WTC11 (cell line): ENCODE data around the gene IL2RG. TPM values are rescaled to one million over a fixed set of nuclear protein-coding genes. Genes with fewer than 3 reads are reported as not detected.

Source experiments
- ATAC-seq: fragments of 200-7000 bp; cut with Tn5 transposase; 2 replicates; pipeline ENCODE4 v1.10.0; 2021; ENCODE audit warnings: mild to moderate bottlenecking, moderate library complexity
- CTCF ChIA-PET: fragments of 300-600 bp; sonication (Branson Sonifier 250); formaldehyde crosslinking; loops from one replicate; lab custom pipeline; 2021; ENCODE audit warnings: antibody characterized with exemption; lab: Charles Lee
- POLR2A ChIA-PET: fragments of 350-600 bp; sonication (Branson Sonifier 250); formaldehyde crosslinking; loops from one replicate; lab custom pipeline; 2021; ENCODE audit warnings: antibody characterized with exemption; lab: Charles Lee
- DNase-seq: peaks from one replicate; pipeline ENCODE4 v3.0.0; 2021; ENCODE audit warnings: low spot score
- H3K27ac Mint-ChIP-seq: 2 replicates; pipeline ENCODE4 v1.8.0; 2021; ENCODE audit warnings: mixed read lengths
- H3K27me3 Mint-ChIP-seq: 2 replicates; pipeline ENCODE4 v1.8.0; 2021; ENCODE audit warnings: low read depth, mild to moderate bottlenecking, moderate library complexity, mixed read lengths
- H3K36me3 Mint-ChIP-seq: 2 replicates; pipeline ENCODE4 v1.8.0; 2021; ENCODE audit warnings: mixed read lengths
- H3K4me1 Mint-ChIP-seq: 2 replicates; pipeline ENCODE4 v1.8.0; 2022; ENCODE audit warnings: mixed read lengths
- H3K4me3 Mint-ChIP-seq: 2 replicates; pipeline ENCODE4 v1.8.0; 2021; ENCODE audit warnings: mild to moderate bottlenecking, moderate library complexity, mixed read lengths
- H3K9me3 Mint-ChIP-seq: 2 replicates; pipeline ENCODE4 v1.8.0; 2021; ENCODE audit warnings: mixed read lengths
- GRHL2 ChIP-seq: fragments of 250-450 bp; sonication (Bioruptor Pico); IDR thresholded peaks from 2 replicates; pipeline ENCODE4 v1.8.0; 2022; ENCODE audit warnings: mild to moderate bottlenecking, moderate library complexity; ENCODE audit not compliant: insufficient replicate concordance, severe bottlenecking
- GTF2I ChIP-seq: fragments of 250-450 bp; sonication (Bioruptor Pico); conservative IDR thresholded peaks from 2 replicates; pipeline ENCODE4 v1.4.0; 2021; ENCODE audit warnings: mild to moderate bottlenecking
- MXD4 ChIP-seq: fragments of 250-450 bp; sonication (Bioruptor Pico); IDR thresholded peaks from 2 replicates; pipeline ENCODE4 v1.8.0; 2021; ENCODE audit warnings: mild to moderate bottlenecking, moderate library complexity, borderline replicate concordance
- OVOL2 ChIP-seq: fragments of 250-450 bp; sonication (Bioruptor Pico); IDR thresholded peaks from 2 replicates; pipeline ENCODE4 v1.9.0; 2021; ENCODE audit warnings: mild to moderate bottlenecking, borderline replicate concordance
- SMAD3 ChIP-seq: sonication (generic); formaldehyde crosslinking; IDR thresholded peaks from 2 replicates; pipeline ENCODE4 v1.8.0; 2022; ENCODE audit warnings: missing genetic modification reagents, mild to moderate bottlenecking, borderline replicate concordance
- ZNF219 ChIP-seq: sonication (generic); formaldehyde crosslinking; IDR thresholded peaks from 2 replicates; pipeline ENCODE4 v1.8.0; 2023; ENCODE audit warnings: missing genetic modification reagents, mild to moderate bottlenecking, borderline replicate concordance
- total RNA-seq: library from RNA; stranded (reverse); gene quantifications from 3 replicates; pipeline ENCODE4 v1.2.3, GENCODE V29; 2021
- TF ChIP-seq, protein P1 (sequence below): sonication (generic); formaldehyde crosslinking; IDR thresholded peaks from 2 replicates; pipeline ENCODE4 v1.8.1; 2022; ENCODE audit warnings: low read depth, mild to moderate bottlenecking, moderate library complexity, missing genetic modification reagents, borderline replicate concordance
- TF ChIP-seq, protein P2 (sequence below): sonication (generic); formaldehyde crosslinking; IDR thresholded peaks from 2 replicates; pipeline ENCODE4 v1.8.0; 2022; ENCODE audit warnings: mild to moderate bottlenecking, missing genetic modification reagents
- TF ChIP-seq, protein P3 (sequence below): sonication (generic); formaldehyde crosslinking; IDR thresholded peaks from 2 replicates; pipeline ENCODE4 v1.8.1; 2022; ENCODE audit warnings: missing genetic modification reagents, borderline replicate concordance

Gene IL2RG
- total RNA-seq, 1 experiment from 2014 or later: 1.2 TPM

DNA sequence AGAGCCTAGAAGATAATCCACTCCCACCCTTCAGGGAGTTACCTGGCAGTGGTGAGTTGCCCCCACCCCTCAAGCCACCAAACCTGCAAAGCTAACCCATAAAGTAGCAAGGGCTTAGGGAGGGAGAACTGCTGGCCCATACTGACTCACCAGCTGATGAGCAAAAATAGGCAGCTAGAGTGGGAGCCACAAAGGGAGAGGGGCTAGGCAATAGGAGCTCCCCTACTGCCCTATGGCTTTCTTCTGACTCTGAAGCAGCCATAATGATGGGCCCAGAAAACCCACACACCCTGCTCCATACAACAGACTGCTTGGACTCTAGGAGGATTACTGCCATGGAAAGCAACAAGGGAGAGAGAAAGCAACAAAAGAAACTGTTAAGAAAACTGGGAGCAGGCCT, 51.2 kb downstream of the IL2RG start:
- TF ChIP-seq SMAD3 (CRISPR knock-in tag): no peak
- no peak for TF ChIP-seq GRHL2 (CRISPR knock-in tag)
- TF ChIP-seq ZNF219 (CRISPR knock-in tag): no peak
- CTCF ChIA-PET: no interaction called here

DNA sequence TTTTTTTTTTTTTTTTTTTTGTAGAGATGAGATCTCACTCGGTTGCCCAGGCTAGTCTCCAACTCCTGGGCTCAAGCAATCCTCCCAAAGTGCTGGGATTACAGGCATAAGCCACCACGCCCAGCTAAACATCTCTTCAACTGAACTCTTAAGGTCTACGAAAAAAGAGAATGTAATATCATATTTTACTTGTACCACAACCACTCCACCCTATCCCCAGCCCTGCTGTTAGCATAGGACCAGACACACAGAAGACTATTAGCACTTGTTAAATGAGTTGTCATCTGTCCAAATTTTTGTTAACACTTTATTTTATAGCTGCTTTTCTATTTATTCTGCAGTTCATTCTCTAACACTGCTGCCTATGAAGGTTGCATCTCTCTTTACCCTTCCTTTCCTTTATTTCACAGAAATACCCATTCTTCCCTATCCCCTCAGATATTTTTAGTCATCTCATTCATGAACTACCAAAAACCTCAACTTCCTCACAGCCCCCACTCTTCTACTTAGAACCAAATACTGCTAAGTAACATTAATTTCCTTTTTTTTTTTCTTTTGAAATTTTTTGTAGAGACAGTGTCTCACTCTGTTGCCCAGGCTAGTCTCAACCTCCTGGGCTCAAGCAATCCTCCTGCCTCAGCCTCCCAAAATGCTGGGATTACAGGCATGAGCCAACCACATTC, 53.4 kb downstream of the IL2RG start:
- CTCF ChIA-PET: no interaction called here
- DNase-seq (no peak), ATAC-seq (no peak)
- Mint-ChIP-seq H3K4me1 (peaks cover 4% of the 10 kb centered on the region; the same call in 1 of the 2 replicates), H3K27ac (no peak overlapping the region), H3K4me3 (no peak overlapping the region), H3K36me3 (peaks cover 26% of the 10 kb centered on the region), H3K9me3 (no peaks in the 10 kb centered on the region), H3K27me3 (no peaks in the 10 kb centered on the region)
- TF ChIP-seq, protein P1, sequence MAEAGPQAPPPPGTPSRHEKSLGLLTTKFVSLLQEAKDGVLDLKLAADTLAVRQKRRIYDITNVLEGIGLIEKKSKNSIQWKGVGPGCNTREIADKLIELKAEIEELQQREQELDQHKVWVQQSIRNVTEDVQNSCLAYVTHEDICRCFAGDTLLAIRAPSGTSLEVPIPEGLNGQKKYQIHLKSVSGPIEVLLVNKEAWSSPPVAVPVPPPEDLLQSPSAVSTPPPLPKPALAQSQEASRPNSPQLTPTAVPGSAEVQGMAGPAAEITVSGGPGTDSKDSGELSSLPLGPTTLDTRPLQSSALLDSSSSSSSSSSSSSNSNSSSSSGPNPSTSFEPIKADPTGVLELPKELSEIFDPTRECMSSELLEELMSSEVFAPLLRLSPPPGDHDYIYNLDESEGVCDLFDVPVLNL (CRISPR knock-in tag): no peak
- TF ChIP-seq, protein P2, sequence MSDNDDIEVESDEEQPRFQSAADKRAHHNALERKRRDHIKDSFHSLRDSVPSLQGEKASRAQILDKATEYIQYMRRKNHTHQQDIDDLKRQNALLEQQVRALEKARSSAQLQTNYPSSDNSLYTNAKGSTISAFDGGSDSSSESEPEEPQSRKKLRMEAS (CRISPR knock-in tag): no peak
- TF ChIP-seq GTF2I (CRISPR knock-in tag) (no peak), OVOL2 (CRISPR knock-in tag) (no peak), MXD4 (CRISPR knock-in tag) (no peak)
- TF ChIP-seq, protein P3, sequence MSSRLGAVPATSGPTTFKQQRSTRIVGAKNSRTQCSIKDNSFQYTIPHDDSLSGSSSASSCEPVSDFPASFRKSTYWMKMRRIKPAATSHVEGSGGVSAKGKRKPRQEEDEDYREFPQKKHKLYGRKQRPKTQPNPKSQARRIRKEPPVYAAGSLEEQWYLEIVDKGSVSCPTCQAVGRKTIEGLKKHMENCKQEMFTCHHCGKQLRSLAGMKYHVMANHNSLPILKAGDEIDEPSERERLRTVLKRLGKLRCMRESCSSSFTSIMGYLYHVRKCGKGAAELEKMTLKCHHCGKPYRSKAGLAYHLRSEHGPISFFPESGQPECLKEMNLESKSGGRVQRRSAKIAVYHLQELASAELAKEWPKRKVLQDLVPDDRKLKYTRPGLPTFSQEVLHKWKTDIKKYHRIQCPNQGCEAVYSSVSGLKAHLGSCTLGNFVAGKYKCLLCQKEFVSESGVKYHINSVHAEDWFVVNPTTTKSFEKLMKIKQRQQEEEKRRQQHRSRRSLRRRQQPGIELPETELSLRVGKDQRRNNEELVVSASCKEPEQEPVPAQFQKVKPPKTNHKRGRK: no peak
- POLR2A ChIA-PET: no interaction called here

More for the DNA sequence above, 51.2 kb downstream of the IL2RG start:
- no peaks in the 10 kb centered on the region for H3K4me1 Mint-ChIP-seq
- no peaks in the 10 kb centered on the region for H3K27me3 Mint-ChIP-seq
- ATAC-seq: no peak
- no peak overlapping the region for H3K27ac Mint-ChIP-seq
- peaks cover 29% of the 10 kb centered on the region for H3K36me3 Mint-ChIP-seq
- POLR2A ChIA-PET: no interaction called here
- H3K4me3 Mint-ChIP-seq: no peak overlapping the region
- H3K9me3 Mint-ChIP-seq: no peaks in the 10 kb centered on the region
- no peak for DNase-seq

Other genes with a start within 250 kb of the IL2RG start
- gene TEX11, start 202.9 kb downstream of the IL2RG start, total RNA-seq: 0.18 to 0.31 TPM (median 0.23 TPM) in 3 replicates
- gene SLC7A3, start 180.5 kb downstream of the IL2RG start, total RNA-seq: 131 to 164 TPM (median 134 TPM) in 3 replicates
- 69.4 to 79.6 TPM (median 74.2 TPM) in 3 replicates for gene SNX12, start 43.2 kb downstream of the IL2RG start, total RNA-seq
- gene FOXO4, start 15.7 kb downstream of the IL2RG start, total RNA-seq: 35.3 to 48.3 TPM (median 37.0 TPM) in 3 replicates
- not detected in 3 replicates for gene CXorf65, start 4.8 kb downstream of the IL2RG start, total RNA-seq
- gene MED12, start 7.0 kb upstream of the IL2RG start, total RNA-seq: 35.6 to 38.4 TPM (median 37.0 TPM) in 3 replicates
- 10.6 to 11.7 TPM (median 10.8 TPM) in 3 replicates for gene NLGN3, start 33.3 kb upstream of the IL2RG start, total RNA-seq
- gene GJB1, start 111.6 kb upstream of the IL2RG start, total RNA-seq: 0.14 to 0.21 TPM (median 0.17 TPM) in 3 replicates
- 77.5 to 91.2 TPM (median 87.4 TPM) in 3 replicates for gene ZMYM3, start 142.6 kb upstream of the IL2RG start, total RNA-seq
- gene NONO, start 172.1 kb upstream of the IL2RG start, total RNA-seq: 665 to 706 TPM (median 674 TPM) in 3 replicates
- gene ITGB1BP2, start 190.2 kb upstream of the IL2RG start, total RNA-seq: 5.8 to 6.8 TPM (median 6.1 TPM) in 3 replicates